ENCODE results near the gene ZNF497. TPM values are rescaled to one million over a fixed set of nuclear protein-coding genes. Genes with fewer than 3 reads are reported as not detected.

Gene ZNF497
- total and polyA plus RNA-seq, 2 of the 8 experiments (the other 6 are each of a cell fraction or from before 2014, with no cell fraction given), result 0.93 to 1.4 TPM

DNA sequence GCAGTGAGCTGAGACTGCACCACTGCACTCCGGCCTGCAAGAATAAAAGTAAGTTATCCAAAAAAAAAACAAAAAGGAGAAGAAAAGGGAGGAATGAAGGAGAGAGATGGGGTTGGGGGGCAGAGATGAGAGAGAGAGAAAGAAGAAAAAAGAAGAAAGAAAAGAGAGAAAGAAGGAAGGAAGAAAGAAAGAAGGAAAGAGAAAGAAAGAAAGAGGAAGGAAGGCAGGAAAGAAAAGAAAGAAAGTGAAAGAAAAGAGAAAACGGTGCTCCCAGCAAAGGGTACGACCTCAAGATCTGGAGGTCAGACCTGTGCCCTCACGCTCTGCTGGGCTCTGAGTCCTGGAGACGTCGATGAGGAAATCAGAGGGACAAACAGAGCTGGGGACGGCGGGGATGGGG is 13.0 kb downstream of the ZNF497 start (continued):
- TF ChIP-seq, protein P1, sequence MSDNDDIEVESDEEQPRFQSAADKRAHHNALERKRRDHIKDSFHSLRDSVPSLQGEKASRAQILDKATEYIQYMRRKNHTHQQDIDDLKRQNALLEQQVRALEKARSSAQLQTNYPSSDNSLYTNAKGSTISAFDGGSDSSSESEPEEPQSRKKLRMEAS (IDR thresholded peaks at IDR 0.05), result no peak
- TF ChIP-seq, protein P2, sequence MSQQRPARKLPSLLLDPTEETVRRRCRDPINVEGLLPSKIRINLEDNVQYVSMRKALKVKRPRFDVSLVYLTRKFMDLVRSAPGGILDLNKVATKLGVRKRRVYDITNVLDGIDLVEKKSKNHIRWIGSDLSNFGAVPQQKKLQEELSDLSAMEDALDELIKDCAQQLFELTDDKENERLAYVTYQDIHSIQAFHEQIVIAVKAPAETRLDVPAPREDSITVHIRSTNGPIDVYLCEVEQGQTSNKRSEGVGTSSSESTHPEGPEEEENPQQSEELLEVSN (IDR thresholded peaks at IDR 0.05), result no peak
- TF ChIP-seq CHD2 (IDR thresholded peaks at IDR 0.05; ENCODE audit: low read length) (no peak), SUZ12 (IDR thresholded peaks at IDR 0.05; ENCODE audit: low read length) (no peak)

Measured in H1 (cell line).